IPS-NIHi7 (cell line): ENCODE data around the gene GPC6.

Source experiments
- DNase-seq: peaks from one replicate; pipeline ENCODE4 v3.0.0; 2012; ENCODE audit warnings: mixed read lengths; ENCODE audit errors: extremely low spot score

GPC6 gene

DNA sequence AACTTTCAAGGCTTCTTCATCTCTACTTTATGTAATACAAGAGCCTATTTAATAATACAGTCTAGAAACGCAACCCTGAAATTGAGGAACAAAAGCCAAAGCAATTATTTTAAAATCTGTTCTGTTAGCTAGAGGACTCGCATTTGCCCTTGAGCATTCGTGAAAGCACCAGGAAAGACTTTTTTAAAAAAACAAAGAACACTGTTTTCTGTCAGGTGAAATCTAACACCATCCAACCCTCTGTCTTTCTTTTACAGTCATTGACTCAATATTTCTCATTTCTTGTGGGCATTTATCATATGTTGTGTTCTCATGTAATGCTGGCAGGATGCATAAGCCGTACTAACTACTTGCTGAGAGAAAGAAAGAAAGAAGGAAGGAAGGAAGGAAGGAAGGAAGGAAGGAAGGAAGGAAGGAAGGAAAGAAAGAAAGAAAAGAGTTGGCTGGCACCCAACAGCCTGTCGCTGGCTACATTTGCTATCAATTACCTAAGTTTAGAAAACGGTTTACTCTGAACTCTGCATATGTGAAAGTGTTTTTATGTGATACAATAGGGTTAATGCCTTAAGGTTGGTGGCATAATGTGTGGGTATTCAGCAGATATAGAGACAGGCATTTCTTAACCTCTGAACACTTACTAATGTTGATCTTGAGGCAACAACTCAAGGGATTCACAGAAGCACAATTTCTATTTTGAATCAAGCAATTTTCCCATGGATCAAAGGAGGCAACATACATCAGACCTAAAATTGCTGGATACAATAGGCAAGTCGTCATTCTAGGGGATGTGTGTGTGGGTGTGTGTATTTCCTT lies 807.4 kb downstream of the GPC6 start:
- no peak for DNase-seq

DNA sequence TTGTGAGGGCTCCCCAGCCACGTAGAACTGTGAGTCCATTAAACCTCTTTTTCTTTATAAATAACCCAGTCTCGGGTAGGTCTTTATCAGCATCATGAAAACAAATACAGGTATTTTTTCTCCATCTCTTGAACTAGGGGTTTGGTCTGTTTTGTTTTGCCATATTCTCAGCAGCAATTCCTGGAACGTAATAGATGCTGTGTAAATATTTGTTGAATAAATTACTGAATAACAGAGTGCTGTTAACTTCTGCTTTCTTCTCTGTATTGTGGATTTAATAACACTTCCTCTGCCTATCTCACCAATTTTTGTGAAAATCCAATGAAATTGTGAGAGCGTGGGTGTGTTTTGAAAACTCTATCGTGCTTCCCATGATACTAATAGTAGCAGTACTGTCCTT lies 823.4 kb downstream of the GPC6 start:
- no peak for DNase-seq

GRCh38 chr13:94050686-94051085 lies 824.1 kb downstream of the GPC6 start:
- DNase-seq = no peak

DNA sequence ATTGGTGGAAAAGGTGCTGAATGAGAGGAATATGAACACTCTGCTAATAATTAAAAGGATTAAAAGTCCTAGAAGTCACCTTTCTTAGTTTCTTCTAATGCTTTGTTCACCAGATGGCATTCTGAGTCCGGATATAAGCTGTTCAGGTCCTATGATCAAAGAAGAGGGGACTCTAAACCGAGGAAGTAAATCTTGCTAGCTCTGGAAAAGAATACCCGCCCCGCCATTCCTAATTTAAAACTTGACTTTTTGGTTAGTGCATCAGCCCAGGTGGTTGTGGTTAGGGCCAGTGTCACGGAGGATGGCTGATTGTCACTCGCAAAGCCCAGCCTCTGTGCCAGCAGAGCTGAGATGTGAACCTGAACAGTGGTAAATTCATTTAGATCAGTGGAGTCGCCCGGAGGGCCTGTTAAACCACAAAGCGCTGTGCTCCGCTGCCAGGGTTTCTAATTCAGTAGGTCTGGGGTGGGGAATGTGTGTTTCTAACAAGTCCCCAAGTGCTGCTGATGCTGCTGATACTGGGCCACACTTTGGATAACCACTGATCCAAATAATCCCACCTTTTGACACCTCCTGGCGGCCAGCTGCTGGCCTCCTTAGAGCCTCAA lies 827.5 kb downstream of the GPC6 start:
- no peak for DNase-seq

- DNase-seq = no peak
These were observed 829.9 kb downstream of the GPC6 start for GRCh38 chr13:94056362-94056990.

DNA sequence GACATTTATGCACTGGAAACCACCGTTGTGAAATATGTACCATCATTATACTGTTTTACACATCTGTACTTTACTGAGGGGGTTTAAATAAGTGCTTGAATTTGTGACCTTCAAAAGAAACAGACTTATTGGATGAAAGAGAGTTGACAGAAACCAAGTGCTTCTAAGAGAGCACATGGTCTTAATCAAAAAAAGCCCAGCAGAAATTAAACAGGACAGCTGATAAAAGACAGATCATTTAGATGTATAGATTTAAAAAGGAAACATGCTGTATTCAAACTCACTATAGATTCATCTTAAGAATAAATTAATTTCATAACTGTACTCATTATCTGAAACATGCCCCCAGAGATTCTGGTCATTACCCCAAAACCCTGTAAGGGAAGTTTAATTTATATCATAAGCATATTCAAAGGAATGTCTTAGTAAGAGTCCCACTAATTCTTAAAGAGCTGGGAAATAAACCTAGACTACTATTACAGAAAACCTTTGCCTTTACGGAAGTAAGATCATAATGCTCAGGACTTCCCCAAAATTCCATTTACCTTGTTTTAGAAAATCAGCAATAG lies 831.1 kb downstream of the GPC6 start:
- DNase-seq = no peak

GRCh38 chr13:94058821-94059360 lies 832.3 kb downstream of the GPC6 start:
- no peak for DNase-seq

DNA sequence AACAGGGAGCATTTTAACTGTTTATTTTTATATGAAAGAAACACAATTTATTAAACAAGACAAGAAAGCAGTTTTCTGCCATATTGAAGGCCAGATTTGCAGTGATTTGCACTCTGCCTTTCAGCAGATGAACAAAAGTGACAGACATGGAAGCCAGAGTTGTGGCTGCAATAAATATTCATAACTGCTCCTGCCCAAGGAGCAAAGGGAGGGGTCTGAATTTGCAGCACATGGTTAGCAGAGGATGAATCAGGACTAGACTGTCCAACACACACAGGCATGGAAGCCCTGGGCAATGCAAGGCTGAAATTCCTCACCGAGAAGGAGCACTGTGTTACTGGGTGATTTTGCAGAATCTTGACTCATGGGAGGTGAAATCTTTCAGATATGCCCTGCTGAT lies 834.7 kb downstream of the GPC6 start:
- DNase-seq = no peak

GRCh38 chr13:94063096-94063495 lies 836.5 kb downstream of the GPC6 start:
- no peak for DNase-seq

DNA sequence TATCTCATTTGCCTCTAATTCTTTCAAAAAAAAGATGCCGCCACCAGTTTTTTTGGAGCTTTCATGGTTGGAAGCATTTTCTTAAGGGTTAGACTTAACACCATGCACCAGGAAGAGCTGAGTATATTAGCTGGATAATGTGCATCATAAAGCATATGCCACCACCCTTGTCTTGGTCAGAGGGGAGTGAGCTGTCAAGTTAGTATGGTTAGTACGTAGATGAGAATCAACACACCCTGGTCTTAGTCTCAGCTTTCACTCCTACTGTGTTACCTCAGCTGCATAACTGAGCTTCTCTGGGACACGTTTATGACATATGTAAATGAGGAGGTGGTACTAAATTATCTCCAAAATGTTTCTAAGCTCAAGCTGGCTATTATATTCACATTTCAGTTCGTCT lies 837.2 kb downstream of the GPC6 start:
- DNase-seq = no peak

DNA sequence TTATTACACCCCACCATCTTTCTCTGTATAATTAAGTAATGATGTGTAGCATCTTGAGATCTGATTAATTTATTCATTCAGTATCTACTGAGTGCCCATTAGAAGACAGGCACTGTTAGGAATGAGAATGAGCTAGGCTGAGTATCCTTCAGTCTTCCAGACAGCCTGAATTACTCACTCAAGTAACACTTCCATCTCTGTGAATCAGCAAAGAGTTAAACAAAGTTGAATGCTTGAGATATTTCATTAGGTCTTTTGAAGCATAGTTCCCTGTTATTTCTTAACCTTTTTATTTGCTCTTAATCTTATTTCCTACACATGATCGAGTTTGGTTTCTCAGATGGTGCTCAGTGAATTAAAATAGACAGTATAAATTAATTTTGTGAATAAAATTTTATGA lies 839.1 kb downstream of the GPC6 start:
- no peak for DNase-seq

DNA sequence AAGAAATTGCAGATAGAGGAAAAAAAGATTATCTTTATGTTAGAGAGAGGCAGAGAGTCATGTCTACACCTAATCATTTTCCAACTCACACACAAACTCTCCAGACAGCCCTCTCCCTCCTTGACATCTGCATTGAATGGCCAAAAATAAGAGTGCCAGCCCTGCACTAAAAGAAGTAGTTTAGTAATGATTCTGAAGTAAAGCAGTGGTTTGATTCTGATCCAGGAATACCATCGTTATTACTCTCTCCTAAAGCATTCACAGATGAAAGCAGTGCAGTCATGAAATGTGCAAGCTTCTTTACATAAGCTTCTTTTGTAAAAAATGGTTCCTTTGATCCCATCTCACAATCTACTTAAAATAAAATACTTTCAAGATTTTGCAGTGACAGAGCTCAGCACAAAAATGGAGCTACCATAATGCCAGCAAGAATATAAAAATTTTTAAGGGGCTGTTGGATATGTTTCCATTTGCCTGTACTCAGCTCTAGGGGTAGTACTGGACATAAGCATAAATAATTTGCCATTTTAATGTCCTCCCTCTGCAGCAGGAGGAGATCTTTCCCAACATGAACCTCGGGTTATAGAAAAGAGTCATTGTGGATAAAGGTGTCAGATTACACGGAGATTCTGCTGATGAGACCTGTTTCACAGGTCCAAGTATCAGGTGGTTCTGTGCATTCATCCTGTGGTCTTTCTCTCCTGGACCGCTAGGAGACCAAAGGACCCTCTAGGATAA lies 846.6 kb downstream of the GPC6 start:
- no peak for DNase-seq

DNA sequence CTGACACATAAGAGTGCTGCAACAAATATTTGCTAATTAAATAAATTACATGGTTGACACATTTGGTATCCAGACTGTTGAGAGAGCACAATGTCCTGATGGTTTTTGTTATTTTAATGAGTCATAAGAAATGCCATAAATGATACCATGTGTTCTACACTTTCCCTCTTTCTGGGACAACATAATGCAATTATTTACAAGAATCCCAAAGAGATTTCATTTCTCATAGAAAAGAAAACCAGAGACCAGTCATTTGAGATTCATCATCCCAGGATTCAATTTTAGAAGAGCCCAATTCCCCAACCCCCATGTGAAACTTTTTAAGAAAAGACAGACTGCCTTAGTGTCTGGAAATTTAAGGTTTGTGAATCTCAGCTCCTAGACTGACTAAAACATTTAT lies 853.3 kb downstream of the GPC6 start:
- no peak for DNase-seq

DNA sequence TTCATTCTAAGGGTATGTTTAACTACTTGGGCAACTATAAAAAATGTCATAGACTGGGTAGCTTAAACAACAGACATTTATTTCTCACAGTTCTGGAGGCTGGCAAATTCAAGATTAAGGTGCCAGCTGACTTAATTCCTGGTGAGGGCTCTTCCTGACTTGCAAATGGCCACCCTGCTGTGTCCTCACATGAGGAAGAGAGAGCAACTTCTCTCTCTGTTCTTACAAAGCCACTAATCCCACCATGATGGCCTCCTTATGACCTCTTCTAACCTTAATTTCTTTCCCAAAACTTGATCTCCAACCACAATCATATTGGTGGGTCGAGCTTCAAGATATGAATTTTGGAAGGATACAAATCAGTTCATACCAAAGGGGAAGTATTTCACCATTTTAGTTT lies 853.9 kb downstream of the GPC6 start:
- no peak for DNase-seq

GRCh38 chr13:94087100-94087499 lies 860.5 kb downstream of the GPC6 start:
- no peak for DNase-seq

DNA sequence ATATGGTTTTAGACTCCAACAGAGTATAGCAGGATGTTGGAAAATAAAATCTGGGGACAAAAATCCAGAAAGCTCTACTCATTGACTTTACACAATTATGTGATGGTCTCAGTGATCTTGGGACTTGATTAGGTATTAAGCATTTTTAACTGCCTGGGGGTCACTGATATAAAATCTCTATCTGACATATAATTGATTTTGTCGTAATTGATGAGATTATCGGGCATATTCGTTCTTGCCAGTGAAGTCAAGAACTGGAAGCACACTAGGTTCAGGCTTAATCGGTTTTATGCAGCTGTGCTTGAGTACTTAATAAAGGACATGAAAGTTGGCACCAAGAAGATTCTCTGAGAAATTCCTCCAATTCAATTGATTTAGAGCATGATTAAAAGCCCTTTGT lies 862.1 kb downstream of the GPC6 start:
- no peak for DNase-seq

DNA sequence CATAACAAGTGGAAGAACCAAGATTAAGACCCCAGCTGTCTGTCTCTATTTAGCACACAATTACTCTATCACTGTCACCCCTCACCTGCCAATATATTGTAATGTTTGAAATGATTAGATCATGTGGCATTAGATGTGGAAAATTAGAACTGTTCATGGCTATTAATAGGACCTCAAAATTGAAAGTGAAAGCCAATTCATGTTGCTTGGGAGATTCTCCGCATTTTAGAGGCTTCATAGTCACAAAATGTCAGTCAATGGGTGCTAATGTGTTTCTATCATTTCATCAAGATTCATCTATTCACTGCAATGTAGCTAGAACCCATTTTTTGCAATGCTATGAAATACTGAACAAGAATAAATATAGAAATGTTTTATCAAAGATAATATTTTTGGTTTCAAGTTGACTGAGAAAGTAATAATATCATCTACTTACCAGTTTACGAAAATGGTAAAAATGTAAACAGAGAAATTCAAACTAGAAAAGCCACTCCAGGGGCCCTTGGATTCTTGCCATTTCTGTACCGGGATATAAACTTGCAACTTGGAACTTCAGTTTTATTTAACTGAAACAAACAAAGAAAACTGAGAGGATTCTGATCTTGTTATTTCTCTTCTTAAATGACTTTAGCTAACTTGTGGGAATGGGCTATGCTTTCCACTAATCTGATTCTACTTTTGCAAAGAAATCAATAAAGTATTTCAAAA lies 864.3 kb downstream of the GPC6 start:
- DNase-seq = no peak

DNA sequence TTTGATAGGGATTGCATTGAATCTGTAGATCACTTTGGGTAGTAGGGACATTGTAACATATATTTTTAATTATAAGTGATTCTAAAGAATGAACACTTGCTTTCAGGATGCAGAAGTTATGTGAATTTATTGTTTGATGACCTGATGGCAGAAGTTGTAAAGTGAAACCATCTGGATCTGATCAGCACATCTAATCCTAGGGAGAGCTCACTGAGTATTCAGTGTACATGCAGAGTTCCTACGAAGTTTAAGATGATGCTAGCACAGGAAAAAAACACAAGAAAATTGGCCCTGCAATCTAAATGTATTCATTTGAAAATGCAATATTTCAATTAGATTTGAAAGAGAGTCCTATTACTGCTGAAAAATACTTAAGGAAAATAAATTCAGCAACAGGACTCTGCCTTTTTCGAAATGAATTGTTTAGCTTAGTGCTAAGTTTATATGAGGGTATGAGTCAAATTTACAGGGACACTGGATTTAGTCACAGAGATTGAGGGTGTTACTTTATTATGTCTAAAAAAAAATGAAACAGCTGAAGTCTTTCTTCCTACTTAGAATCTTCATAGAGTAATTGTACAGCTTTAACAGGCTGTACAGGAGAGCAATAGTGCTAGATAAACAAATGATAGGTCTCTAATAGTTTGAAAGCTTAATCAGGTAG lies 867.2 kb downstream of the GPC6 start:
- DNase-seq = no peak

- DNase-seq = no peak
These were observed 883.2 kb downstream of the GPC6 start for GRCh38 chr13:94109715-94110374.

GRCh38 chr13:94112227-94112626 lies 885.6 kb downstream of the GPC6 start:
- DNase-seq = no peak
